HepG2 (cell line): ENCODE data around the gene TSEN54. TPM values are rescaled to one million over a fixed set of nuclear protein-coding genes. Genes with fewer than 3 reads are reported as not detected.

Experiments used
- KLF15 ChIP-seq: sonication (generic); formaldehyde crosslinking; IDR thresholded peaks from 2 replicates; pipeline ENCODE4 v1.8.1; 2023; ENCODE audit warnings: borderline replicate concordance, mild to moderate bottlenecking, inconsistent platforms, missing genetic modification reagents, mixed read lengths
- MAF1 ChIP-seq: sonication (generic); formaldehyde crosslinking; IDR thresholded peaks from 2 replicates; pipeline ENCODE4 v1.5.0; 2020; ENCODE audit warnings: missing genetic modification reagents, borderline replicate concordance
- MAFF ChIP-seq: IDR thresholded peaks from 2 replicates; pipeline ENCODE4 v1.6.1; 2011; ENCODE audit warnings: low read depth, low read length, improper control_type of control experiment
- ONECUT2 ChIP-seq: sonication (generic); formaldehyde crosslinking; IDR thresholded peaks from 2 replicates; pipeline ENCODE4 v1.4.0; 2020; ENCODE audit warnings: missing genetic modification reagents
- PCBP1 ChIP-seq: fragments of 200-400 bp; formaldehyde crosslinking; IDR thresholded peaks from 2 replicates; pipeline ENCODE4 v1.6.1; 2017; ENCODE audit warnings: mild to moderate bottlenecking, low read depth, low read length, borderline replicate concordance
- RBAK ChIP-seq: sonication (generic); formaldehyde crosslinking; IDR thresholded peaks from 2 replicates; pipeline ENCODE4 v1.5.1; 2020; ENCODE audit warnings: mild to moderate bottlenecking, missing genetic modification reagents
- RELA ChIP-seq: sonication (generic); formaldehyde crosslinking; IDR thresholded peaks from 2 replicates; pipeline ENCODE4 v1.4.0; 2020; ENCODE audit warnings: missing genetic modification reagents
- RFX1 ChIP-seq: fragments of 450-650 bp; IDR thresholded peaks from 2 replicates; pipeline ENCODE4 v1.6.1; 2017
- ZBTB38 ChIP-seq: sonication (generic); formaldehyde crosslinking; IDR thresholded peaks from 2 replicates; pipeline ENCODE4 v1.5.1; 2020; ENCODE audit warnings: mild to moderate bottlenecking, missing genetic modification reagents
- ZFP36L1 ChIP-seq: sonication (generic); formaldehyde crosslinking; IDR thresholded peaks from 2 replicates; pipeline ENCODE4 v1.8.0; 2022; ENCODE audit warnings: mild to moderate bottlenecking, missing genetic modification reagents, moderate library complexity
- ZMYM2 ChIP-seq: sonication (generic); formaldehyde crosslinking; IDR thresholded peaks from 2 replicates; pipeline ENCODE4 v1.8.0; 2022; ENCODE audit warnings: mild to moderate bottlenecking, missing genetic modification reagents
- ZNF468 ChIP-seq: sonication (generic); formaldehyde crosslinking; IDR thresholded peaks from 2 replicates; pipeline ENCODE4 v1.8.0; 2022; ENCODE audit warnings: mild to moderate bottlenecking, moderate library complexity, missing genetic modification reagents
- polyA plus RNA-seq, 8 experiments: library from polyadenylated mRNA; depleted of rRNA in 3 of 8; stranded (reverse) in 7 of 8; unstranded in 1 of 8; fragments of >200 nt; fragmentation: Illumina TruSeq in 4 of 8; extraction: Trizol in 4 of 8; gene quantifications; 2 replicates each; pipeline versions ENCODE4 v1.2.1 to v1.2.3, GENCODE V29; 2011 to 2016; ENCODE audit warnings: low read depth in 4 of 8, missing spikeins in 1 of 8, mixed read lengths in 1 of 8; ENCODE audit not compliant: insufficient read depth in 1 of 8
- total RNA-seq, 5 experiments: library from RNA; depleted of rRNA; stranded (reverse); fragments of >200 nt; fragmentation: Illumina TruSeq; extraction: Trizol; gene quantifications; 2 replicates each; pipeline ENCODE4 v1.2.3, GENCODE V29; 2016; ENCODE audit warnings: low read depth in 1 of 5
- TF ChIP-seq, protein P1 (sequence below): IDR thresholded peaks from 2 replicates; pipeline ENCODE4 v1.6.1; 2016; ENCODE audit warnings: missing compliant biosample characterization, missing genetic modification reagents, borderline replicate concordance
- TF ChIP-seq, protein P2 (sequence below): sonication (generic); formaldehyde crosslinking; IDR thresholded peaks from 2 replicates; pipeline ENCODE4 v1.5.1; 2020; ENCODE audit warnings: mild to moderate bottlenecking, missing genetic modification reagents
- TF ChIP-seq, protein P3 (sequence below): sonication (generic); formaldehyde crosslinking; IDR thresholded peaks from 2 replicates; pipeline ENCODE4 v1.4.0; 2020; ENCODE audit warnings: missing genetic modification reagents, borderline replicate concordance
- TF ChIP-seq, protein P4 (sequence below): sonication (generic); formaldehyde crosslinking; IDR thresholded peaks from 2 replicates; pipeline ENCODE4 v1.8.0; 2022; ENCODE audit warnings: mild to moderate bottlenecking, missing genetic modification reagents, moderate library complexity

The TSEN54 gene
- total and polyA plus RNA-seq, 2 of the 13 experiments (the other 11 are each of a cell fraction or from before 2014, with no cell fraction given), result 62.9 to 63.3 TPM

DNA sequence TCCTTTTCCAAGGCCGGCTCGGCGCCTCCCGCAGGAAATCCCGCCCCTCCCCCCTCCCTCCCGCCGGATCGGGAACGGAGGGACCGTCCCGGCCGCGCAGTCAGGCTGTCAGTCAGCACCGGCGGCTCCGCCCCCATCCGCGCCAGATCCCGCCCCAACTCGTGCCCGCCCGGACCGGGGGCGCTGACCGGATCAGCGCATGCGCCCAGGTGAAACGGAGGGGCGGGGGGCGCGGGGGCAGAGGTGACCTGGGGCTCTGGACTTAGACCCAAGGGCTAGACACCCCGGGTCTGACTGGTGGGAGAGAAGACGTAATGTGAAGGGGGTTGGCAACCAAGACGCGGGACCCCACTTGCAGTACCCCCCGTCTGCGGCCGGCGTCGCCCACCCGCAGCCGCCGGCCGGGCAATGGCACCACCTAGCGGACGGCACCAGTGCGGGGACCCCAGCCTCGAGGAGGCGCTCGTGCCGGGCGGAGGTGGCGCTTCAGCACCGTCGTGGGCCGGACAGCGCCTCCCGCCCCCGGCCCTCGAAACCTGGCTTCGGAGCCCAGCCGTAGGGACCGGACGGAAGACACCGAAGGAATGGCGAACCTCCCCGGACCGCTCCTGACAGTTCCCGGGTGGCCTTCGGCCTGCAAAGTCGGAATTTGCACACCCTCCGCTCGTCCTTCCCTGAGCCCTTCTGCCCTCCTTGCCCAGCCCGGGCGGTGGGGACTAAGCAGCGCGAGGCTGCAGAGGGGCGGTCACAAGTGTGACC lies 653 bp upstream of the TSEN54 start, which contains the start of gene CASKIN2 (continued):
- TF ChIP-seq PCBP1, result no peak
- no peak for TF ChIP-seq RFX1
- TF ChIP-seq MAF1 (CRISPR knock-in tag), result peak; percentile 70; the same call in 1 of the 2 replicates
- TF ChIP-seq ZFP36L1 (CRISPR knock-in tag), result no peak
- TF ChIP-seq MAFF, result no peak
- 0 out of 2 replicates have a peak, but pooled peaks have one; percentile 67 for TF ChIP-seq ZMYM2 (CRISPR knock-in tag)
- peak; percentile 95 for TF ChIP-seq ZBTB38
- TF ChIP-seq, protein P1, sequence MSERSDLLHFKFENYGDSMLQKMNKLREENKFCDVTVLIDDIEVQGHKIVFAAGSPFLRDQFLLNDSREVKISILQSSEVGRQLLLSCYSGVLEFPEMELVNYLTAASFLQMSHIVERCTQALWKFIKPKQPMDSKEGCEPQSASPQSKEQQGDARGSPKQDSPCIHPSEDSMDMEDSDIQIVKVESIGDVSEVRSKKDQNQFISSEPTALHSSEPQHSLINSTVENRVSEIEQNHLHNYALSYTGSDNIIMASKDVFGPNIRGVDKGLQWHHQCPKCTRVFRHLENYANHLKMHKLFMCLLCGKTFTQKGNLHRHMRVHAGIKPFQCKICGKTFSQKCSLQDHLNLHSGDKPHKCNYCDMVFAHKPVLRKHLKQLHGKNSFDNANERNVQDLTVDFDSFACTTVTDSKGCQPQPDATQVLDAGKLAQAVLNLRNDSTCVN, result peak; percentile 93
- peak; percentile 95 for TF ChIP-seq ZNF468
- peak; percentile 93; the same call in 1 of the 2 replicates for TF ChIP-seq RELA (CRISPR knock-in tag)
- TF ChIP-seq, protein P2, sequence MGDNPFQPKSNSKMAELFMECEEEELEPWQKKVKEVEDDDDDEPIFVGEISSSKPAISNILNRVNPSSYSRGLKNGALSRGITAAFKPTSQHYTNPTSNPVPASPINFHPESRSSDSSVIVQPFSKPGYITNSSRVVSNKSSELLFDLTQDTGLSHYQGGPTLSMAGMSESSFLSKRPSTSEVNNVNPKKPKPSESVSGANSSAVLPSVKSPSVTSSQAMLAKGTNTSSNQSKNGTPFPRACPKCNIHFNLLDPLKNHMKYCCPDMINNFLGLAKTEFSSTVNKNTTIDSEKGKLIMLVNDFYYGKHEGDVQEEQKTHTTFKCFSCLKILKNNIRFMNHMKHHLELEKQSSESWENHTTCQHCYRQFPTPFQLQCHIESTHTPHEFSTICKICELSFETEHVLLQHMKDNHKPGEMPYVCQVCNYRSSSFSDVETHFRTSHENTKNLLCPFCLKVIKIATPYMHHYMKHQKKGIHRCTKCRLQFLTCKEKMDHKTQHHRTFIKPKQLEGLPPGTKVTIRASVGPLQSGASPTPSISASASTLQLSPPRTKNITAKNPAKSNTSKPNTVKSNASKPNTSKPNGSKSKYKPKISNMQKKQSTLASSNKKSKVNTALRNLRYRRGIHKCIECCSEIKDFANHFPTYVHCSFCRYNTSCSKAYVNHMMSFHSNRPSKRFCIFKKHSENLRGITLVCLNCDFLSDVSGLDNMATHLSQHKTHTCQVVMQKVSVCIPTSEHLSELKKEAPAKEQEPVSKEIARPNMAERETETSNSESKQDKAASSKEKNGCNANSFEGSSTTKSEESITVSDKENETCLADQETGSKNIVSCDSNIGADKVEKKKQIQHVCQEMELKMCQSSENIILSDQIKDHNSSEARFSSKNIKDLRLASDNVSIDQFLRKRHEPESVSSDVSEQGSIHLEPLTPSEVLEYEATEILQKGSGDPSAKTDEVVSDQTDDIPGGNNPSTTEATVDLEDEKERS (CRISPR knock-in tag), result peak; percentile 96
- peak; percentile 75; the same call in 1 of the 2 replicates for TF ChIP-seq KLF15 (CRISPR knock-in tag)
- peak; percentile 38; the same call in 1 of the 2 replicates for TF ChIP-seq ONECUT2 (CRISPR knock-in tag)
- TF ChIP-seq, protein P3, sequence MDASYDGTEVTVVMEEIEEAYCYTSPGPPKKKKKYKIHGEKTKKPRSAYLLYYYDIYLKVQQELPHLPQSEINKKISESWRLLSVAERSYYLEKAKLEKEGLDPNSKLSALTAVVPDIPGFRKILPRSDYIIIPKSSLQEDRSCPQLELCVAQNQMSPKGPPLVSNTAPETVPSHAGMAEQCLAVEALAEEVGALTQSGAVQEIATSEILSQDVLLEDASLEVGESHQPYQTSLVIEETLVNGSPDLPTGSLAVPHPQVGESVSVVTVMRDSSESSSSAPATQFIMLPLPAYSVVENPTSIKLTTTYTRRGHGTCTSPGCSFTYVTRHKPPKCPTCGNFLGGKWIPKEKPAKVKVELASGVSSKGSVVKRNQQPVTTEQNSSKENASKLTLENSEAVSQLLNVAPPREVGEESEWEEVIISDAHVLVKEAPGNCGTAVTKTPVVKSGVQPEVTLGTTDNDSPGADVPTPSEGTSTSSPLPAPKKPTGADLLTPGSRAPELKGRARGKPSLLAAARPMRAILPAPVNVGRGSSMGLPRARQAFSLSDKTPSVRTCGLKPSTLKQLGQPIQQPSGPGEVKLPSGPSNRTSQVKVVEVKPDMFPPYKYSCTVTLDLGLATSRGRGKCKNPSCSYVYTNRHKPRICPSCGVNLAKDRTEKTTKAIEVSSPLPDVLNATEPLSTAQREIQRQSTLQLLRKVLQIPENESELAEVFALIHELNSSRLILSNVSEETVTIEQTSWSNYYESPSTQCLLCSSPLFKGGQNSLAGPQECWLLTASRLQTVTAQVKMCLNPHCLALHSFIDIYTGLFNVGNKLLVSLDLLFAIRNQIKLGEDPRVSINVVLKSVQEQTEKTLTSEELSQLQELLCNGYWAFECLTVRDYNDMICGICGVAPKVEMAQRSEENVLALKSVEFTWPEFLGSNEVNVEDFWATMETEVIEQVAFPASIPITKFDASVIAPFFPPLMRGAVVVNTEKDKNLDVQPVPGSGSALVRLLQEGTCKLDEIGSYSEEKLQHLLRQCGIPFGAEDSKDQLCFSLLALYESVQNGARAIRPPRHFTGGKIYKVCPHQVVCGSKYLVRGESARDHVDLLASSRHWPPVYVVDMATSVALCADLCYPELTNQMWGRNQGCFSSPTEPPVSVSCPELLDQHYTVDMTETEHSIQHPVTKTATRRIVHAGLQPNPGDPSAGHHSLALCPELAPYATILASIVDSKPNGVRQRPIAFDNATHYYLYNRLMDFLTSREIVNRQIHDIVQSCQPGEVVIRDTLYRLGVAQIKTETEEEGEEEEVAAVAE (CRISPR knock-in tag), result peak; percentile 64; the same call in 1 of the 2 replicates
- TF ChIP-seq, protein P4, sequence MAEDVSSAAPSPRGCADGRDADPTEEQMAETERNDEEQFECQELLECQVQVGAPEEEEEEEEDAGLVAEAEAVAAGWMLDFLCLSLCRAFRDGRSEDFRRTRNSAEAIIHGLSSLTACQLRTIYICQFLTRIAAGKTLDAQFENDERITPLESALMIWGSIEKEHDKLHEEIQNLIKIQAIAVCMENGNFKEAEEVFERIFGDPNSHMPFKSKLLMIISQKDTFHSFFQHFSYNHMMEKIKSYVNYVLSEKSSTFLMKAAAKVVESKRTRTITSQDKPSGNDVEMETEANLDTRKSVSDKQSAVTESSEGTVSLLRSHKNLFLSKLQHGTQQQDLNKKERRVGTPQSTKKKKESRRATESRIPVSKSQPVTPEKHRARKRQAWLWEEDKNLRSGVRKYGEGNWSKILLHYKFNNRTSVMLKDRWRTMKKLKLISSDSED (CRISPR knock-in tag), result no peak
- TF ChIP-seq RBAK, result 0 out of 2 replicates have a peak, but pooled peaks have one; percentile 19
